ENCODE data around the gene GJC3.
A peak's percentile ranks its signal among the peaks of the same experiment; 100 is the strongest.
"Not testable (repeated sequence)": the region's sequence is repeated elsewhere in the genome, so short reads cannot be mapped to it uniquely, and the experiment has no call there.

The GJC3 gene

GRCh38 chr7:99949645-99950228, 20.3 kb upstream of the GJC3 start:
- H3K27ac ChIP-seq = no peak overlapping the region
- no peak overlapping the region for H3K4me3 ChIP-seq (ENCODE audit: low read depth, low read length)
- peak; percentile 42 for TF ChIP-seq CTCF (IDR thresholded peaks at IDR 0.05; ENCODE audit: low read depth, low read length, missing control alignments)
- in situ Hi-C loops (cut with HindIII; ENCODE audit: low pct_ligation_motif_present, low sequenced_read_pairs) = no loop called here
- no peaks in the 10 kb centered on the region for H3K27me3 ChIP-seq (replicated peaks)
- DNase-seq = no peak
- H3K36me3 ChIP-seq (replicated peaks) = no peaks in the 10 kb centered on the region

GRCh38 chr7:99947608-99948007, 18.2 kb upstream of the GJC3 start:
- Histone ChIP-seq H3K27me3 (replicated peaks) (no peaks in the 10 kb centered on the region), H3K36me3 (replicated peaks) (no peaks in the 10 kb centered on the region), H3K27ac (no peak overlapping the region), H3K4me3 (ENCODE audit: low read depth, low read length) (no peak overlapping the region)
- DNase-seq = no peak
- in situ Hi-C loops (cut with HindIII; ENCODE audit: low pct_ligation_motif_present, low sequenced_read_pairs) = no loop called here
- no peak for TF ChIP-seq CTCF (IDR thresholded peaks at IDR 0.05; ENCODE audit: low read depth, low read length, missing control alignments)

- TF ChIP-seq CTCF (IDR thresholded peaks at IDR 0.05; ENCODE audit: low read depth, low read length, missing control alignments) = no peak
- no peak for DNase-seq
- no peak overlapping the region for H3K27ac ChIP-seq
- no peaks in the 10 kb centered on the region for H3K27me3 ChIP-seq (replicated peaks)
- in situ Hi-C loops (cut with HindIII; ENCODE audit: low pct_ligation_motif_present, low sequenced_read_pairs) = no loop called here
- no peak overlapping the region for H3K4me3 ChIP-seq (ENCODE audit: low read depth, low read length)
- H3K36me3 ChIP-seq (replicated peaks) = no peaks in the 10 kb centered on the region
These were observed 15.2 kb upstream of the GJC3 start for GRCh38 chr7:99944497-99945070.

- Histone ChIP-seq H3K4me3 (ENCODE audit: low read depth, low read length) (no peak overlapping the region), H3K36me3 (replicated peaks) (no peaks in the 10 kb centered on the region), H3K27me3 (replicated peaks) (no peaks in the 10 kb centered on the region), H3K27ac (no peak overlapping the region)
- DNase-seq = no peak
- TF ChIP-seq CTCF (IDR thresholded peaks at IDR 0.05; ENCODE audit: low read depth, low read length, missing control alignments) = no peak
- in situ Hi-C loops (cut with HindIII; ENCODE audit: low pct_ligation_motif_present, low sequenced_read_pairs) = no loop called here
These were observed 14.4 kb upstream of the GJC3 start for GRCh38 chr7:99943641-99944496.

GRCh38 chr7:99938296-99938695, 8.9 kb upstream of the GJC3 start:
- in situ Hi-C loops (cut with HindIII; ENCODE audit: low pct_ligation_motif_present, low sequenced_read_pairs) = no loop called here
- no peak for DNase-seq
- TF ChIP-seq CTCF (IDR thresholded peaks at IDR 0.05; ENCODE audit: low read depth, low read length, missing control alignments) = no peak
- H3K27me3 ChIP-seq (replicated peaks) = no peaks in the 10 kb centered on the region
- no peak overlapping the region for H3K27ac ChIP-seq
- no peaks in the 10 kb centered on the region for H3K36me3 ChIP-seq (replicated peaks)
- no peak overlapping the region for H3K4me3 ChIP-seq (ENCODE audit: low read depth, low read length)

GRCh38 chr7:99935009-99935408, 5.6 kb upstream of the GJC3 start:
- in situ Hi-C loops (cut with HindIII; ENCODE audit: low pct_ligation_motif_present, low sequenced_read_pairs); H3K4me3 ChIP-seq (ENCODE audit: low read depth, low read length); H3K27me3 ChIP-seq (replicated peaks); H3K36me3 ChIP-seq (replicated peaks); H3K27ac ChIP-seq; DNase-seq: not testable (repeated sequence)

Data from brain microvascular endothelial cell (primary cell).